RWPE1 (cell line): ENCODE measurements around the gene FUBP1.
"Not testable (repeated sequence)": the region's sequence is repeated elsewhere in the genome, so short reads cannot be mapped to it uniquely, and the experiment has no call there.

Experiments used
- CTCF ChIA-PET: fragments of 350-600 bp; sonication (Branson Sonifier 250); formaldehyde crosslinking; extraction: SDS; loops from one replicate; lab custom pipeline; 2021; lab: Yijun Ruan, JAX
- POLR2A ChIA-PET: fragments of 400-600 bp; formaldehyde crosslinking; extraction: SDS; loops from one replicate; lab custom pipeline; 2020; ENCODE audit warnings: antibody characterized with exemption; ENCODE audit not compliant: low non-redundant PET; lab: Yijun Ruan, JAX
- DNase-seq: peaks from one replicate; pipeline ENCODE4 v3.0.0; 2012; ENCODE audit warnings: low spot score
- H3K27ac ChIP-seq: fragments of 450-650 bp; 2 replicates; pipeline ENCODE4 v1.5.1; 2017
- CTCF ChIP-seq: fragments of 450-650 bp; conservative IDR thresholded peaks from 2 replicates; pipeline ENCODE4 v1.5.1; 2017; ENCODE audit warnings: low read depth, mild to moderate bottlenecking

Gene FUBP1

GRCh38 chr1:77990629-77991204, 11.8 kb upstream of the FUBP1 start:
- POLR2A ChIA-PET, result no interaction called here
- no peak for DNase-seq
- CTCF ChIA-PET, result interaction anchor here (1.0 to 1.1 kb wide), 2 partner anchors 8 to 55 kb away, joined by 4 read pairs; partner anchors contain the start of gene GIPC2
- no peak overlapping the region for H3K27ac ChIP-seq
- TF ChIP-seq CTCF, result no peak

GRCh38 chr1:77989744-77990143, 10.9 kb upstream of the FUBP1 start:
- no peak overlapping the region for H3K27ac ChIP-seq
- no peak for TF ChIP-seq CTCF
- DNase-seq, result no peak
- CTCF ChIA-PET, result no interaction called here
- POLR2A ChIA-PET, result no interaction called here

- POLR2A ChIA-PET, result no interaction called here
- no peak for DNase-seq
- TF ChIP-seq CTCF, result no peak
- CTCF ChIA-PET, result no interaction called here
- H3K27ac ChIP-seq, result no peak overlapping the region
Observed at GRCh38 chr1:77987919-77988318, 9.0 kb upstream of the FUBP1 start.

GRCh38 chr1:77986810-77987209, 7.9 kb upstream of the FUBP1 start:
- DNase-seq, result no peak
- ChIA-PET CTCF (no interaction called here), POLR2A (no interaction called here)
- TF ChIP-seq CTCF, result no peak
- H3K27ac ChIP-seq, result no peak overlapping the region

GRCh38 chr1:77984629-77985028, 5.8 kb upstream of the FUBP1 start:
- CTCF ChIA-PET, result no interaction called here
- H3K27ac ChIP-seq, result no peak overlapping the region
- TF ChIP-seq CTCF, result no peak
- no peak for DNase-seq
- POLR2A ChIA-PET, result no interaction called here

GRCh38 chr1:77983997-77984355, 5.1 kb upstream of the FUBP1 start:
- ChIA-PET CTCF (no interaction called here), POLR2A (no interaction called here)
- no peak for DNase-seq
- no peak overlapping the region for H3K27ac ChIP-seq
- TF ChIP-seq CTCF, result no peak

GRCh38 chr1:77983352-77983996, 4.6 kb upstream of the FUBP1 start:
- CTCF ChIA-PET, result interaction anchor here (1.1 kb wide), 1 partner anchor 8 kb away, joined by 4 read pairs; no protein-coding TSS in a partner anchor
- DNase-seq, H3K27ac ChIP-seq, POLR2A ChIA-PET: not testable (repeated sequence)
